ENCODE data around the gene TSHZ2.
A peak's percentile ranks its signal among the peaks of the same experiment; 100 is the strongest.

Gene TSHZ2, protein sequence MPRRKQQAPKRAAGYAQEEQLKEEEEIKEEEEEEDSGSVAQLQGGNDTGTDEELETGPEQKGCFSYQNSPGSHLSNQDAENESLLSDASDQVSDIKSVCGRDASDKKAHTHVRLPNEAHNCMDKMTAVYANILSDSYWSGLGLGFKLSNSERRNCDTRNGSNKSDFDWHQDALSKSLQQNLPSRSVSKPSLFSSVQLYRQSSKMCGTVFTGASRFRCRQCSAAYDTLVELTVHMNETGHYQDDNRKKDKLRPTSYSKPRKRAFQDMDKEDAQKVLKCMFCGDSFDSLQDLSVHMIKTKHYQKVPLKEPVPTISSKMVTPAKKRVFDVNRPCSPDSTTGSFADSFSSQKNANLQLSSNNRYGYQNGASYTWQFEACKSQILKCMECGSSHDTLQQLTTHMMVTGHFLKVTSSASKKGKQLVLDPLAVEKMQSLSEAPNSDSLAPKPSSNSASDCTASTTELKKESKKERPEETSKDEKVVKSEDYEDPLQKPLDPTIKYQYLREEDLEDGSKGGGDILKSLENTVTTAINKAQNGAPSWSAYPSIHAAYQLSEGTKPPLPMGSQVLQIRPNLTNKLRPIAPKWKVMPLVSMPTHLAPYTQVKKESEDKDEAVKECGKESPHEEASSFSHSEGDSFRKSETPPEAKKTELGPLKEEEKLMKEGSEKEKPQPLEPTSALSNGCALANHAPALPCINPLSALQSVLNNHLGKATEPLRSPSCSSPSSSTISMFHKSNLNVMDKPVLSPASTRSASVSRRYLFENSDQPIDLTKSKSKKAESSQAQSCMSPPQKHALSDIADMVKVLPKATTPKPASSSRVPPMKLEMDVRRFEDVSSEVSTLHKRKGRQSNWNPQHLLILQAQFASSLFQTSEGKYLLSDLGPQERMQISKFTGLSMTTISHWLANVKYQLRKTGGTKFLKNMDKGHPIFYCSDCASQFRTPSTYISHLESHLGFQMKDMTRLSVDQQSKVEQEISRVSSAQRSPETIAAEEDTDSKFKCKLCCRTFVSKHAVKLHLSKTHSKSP (N-terminal part only)

DNA sequence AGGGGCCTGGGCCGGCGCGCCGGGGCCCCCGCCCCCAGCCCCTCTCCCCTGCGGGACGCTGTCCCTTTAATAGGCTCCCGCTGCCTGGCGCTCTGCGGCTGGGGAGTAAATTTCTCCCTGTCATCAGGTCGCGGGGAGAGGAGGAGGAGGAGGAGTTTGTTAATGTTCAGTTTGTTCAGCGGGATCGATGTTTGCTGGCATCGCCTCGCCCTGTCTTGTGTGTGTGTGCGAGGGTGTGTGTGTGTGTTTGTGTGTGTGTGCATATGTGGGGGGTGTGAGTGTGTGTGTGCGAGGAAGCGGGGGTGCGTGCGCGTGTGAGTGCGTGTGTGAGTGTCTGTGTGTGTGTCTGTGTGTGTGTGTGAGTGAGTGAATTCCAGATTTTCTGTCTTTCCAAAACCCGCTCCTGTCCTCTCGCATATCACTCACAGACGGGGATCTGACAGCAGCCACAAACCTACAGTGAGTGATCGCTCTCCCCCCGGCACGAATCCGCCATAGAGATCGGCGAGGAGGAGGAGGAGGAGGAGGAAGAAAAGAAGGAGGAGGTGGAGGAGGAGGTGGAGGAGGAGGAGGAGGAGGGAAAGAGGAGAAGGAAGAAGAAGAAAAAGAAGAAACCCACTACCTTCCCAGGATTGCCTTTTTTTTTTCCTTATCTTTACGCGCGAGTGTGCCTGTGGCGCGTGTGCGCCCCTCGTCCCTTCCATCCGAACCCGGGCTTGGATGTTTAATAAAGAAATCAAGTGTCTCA, at the start of gene TSHZ2:
Gene TSHZ2, plus strand, starts transcription at position 169 of the 748 bp plus-strand sequence. CDS start 936 bp downstream, outside the sequence.
- DNase-seq: peak; percentile 83

DNA sequence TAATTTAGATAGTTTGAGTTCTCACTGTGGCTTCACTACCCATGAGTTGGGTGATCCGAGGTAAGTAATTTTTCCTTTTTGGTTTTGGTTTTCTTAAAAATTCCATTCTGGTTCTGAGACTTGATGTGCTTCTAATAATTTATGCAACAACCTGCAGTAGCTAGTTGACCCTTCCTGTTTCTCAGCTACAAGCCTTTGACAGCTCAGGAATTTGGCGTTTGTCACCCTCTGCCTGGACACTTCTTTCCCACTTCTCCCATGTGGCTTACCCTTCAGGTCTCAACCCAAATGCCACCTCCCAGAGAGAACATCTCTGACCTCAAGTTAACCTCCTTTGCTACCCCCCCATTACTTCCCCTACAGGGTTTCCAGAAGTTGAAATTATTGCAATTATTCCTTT, 49.7 kb upstream of the TSHZ2 start:
- no peak for DNase-seq

DNA sequence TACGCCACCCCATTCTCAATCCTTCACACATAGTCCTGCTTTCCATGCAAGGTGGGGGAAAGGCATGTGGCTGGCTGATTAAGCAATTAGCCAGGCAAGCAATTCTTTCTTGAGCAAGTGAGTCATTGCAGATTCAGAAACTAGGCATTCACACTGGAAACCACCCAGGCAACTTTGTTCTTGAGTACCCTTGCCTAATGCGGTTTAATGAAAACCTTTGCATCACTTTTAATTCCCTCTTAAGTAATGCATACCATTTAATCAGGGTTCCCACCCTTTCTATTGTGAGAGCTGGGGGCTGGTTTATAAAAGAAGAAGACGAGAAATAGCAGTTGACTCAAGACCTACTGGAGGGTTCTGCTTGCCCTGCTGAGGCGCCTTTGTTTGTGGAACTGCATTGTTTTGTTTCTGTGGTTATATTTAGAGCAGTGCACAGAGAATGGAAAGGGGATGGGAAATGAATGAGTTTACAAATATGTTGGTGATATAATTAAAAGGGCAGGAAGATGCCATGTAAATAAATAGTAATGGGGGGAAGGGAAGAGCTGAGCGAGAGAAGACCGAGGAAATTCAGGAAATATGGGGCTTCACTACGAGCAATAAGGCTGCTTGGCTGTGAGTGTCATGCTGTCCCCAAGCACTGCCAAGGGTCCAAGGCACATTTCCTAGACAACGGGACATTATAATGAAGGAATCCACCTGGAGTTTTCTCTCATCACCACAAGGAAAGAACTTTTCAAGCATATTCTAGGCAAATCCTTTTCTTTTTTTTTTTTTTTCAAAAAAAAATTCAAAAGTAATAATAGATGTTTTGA, 48.8 kb upstream of the TSHZ2 start:
- DNase-seq: no peak

DNA sequence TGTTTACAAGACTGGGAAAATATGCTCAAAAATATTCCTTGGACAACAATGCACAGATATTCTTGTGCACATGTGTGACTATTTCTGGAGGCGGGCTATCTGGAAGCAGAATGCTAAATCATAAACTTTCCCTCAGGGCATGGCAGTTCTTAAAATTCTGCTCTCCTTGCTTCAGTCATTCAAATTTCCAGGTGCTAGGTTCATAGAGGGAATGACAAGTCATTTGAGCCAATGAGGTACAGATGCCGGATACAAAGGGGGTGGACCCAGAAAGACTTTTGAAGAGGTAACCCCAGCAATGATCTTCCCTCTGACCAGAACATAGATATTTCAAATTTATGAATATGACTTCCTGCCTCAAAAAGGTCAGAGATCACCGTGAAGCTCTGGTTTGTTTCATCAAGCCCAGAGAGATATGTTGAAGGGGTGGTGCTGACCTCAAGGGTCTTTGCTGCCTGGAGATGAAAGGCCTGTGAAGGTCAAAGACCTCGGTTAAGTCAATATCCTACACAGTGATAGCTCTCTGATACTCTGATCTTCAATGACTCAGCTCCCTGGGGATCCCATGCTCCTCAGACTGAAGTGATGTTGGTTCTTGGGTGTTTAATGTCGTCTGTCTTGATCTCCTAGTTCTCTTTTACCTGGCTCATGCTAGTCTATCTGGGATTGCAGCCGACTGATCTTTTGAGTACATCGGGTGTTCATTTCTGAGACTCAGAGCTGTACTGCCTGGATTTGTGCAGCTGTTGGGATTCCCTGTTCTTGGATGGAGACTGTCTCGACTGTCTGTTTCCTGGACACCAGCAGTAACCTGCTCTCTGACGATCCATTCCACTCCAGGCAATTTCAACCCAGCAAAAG, 47.5 kb upstream of the TSHZ2 start:
- DNase-seq: no peak

DNA sequence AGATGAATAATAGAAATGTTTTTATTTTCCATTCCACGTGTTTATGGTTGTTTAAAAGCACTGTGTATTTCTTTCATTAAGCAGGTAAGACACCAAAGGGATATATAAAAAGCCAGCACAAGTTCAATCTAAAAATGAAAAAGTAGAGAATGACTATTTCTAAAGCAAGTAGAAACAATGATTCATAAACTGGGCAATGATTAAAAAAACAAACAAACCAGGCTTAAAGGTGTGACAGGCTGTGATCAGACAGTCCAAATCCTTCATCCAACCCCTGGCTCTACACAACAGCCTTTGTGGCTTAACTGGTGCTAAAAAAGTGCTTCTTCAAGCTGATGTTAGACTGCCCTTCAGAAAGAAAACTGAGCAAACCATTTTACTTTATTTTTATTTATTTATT, 45.7 kb upstream of the TSHZ2 start:
- DNase-seq: no peak

DNA sequence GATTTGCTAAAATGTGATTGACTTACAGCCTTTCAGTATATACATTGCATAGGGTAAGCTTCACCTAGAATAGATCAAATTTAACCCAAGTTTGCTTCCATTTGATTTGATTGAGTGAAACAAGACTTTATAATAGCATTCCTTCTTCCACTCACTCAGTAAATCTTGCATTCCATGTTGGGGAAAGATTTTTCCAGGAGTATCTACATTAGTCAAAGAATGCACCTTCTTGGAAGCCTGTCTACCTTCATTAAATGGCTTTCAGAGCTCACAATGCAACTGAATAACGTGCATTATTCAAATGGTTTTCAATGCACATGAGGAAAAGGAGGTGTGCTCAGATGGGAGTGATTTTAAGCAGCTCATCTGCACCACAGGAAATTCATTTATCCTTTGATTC, 38.3 kb upstream of the TSHZ2 start:
- DNase-seq: no peak

DNA sequence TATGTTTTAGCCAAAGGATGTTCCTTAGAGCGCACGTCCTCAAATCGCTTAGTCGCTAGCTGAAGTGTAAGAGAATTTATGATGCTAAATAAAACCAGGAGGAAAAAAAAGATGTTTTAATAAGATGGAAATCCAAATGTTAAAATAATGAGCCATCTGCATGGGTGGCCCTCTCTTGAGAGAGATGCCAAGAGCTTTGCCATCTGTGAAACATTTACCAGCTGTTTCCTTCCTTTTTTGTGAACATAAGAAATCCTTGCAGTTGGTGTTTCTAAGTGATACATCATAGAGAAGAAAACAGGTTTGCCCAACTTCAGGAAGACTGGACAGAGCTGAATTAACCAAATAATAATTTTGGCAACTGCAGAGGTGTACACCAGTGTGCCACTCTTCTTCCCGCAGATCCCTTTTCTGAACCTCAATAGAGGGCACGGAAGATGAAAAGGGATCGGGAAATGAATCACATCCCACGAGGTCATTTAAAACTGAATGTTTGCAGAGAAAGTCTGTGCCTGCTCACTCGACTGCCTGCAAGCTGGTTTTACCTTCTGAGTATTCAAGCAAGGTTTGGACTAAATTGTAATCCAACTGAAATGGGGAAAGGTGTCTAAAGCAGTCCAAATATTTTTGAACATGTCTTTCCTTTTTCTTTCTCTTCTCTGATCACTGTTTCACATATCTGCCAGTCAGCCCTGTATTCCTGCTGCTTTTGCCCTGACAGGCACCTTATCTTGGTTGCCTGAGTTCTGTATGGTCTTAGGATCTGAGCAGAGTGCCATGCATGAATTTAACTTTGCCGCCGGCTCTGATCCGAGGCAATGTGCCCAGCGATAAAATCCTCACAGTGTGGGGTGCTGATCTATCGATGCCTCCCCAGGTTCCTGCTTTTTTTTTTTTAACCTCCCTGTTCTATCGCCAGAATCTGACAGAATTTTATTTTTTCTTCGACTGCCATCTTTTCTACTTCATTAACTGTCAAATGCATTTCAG, 35.5 kb upstream of the TSHZ2 start:
- no peak for DNase-seq

DNA sequence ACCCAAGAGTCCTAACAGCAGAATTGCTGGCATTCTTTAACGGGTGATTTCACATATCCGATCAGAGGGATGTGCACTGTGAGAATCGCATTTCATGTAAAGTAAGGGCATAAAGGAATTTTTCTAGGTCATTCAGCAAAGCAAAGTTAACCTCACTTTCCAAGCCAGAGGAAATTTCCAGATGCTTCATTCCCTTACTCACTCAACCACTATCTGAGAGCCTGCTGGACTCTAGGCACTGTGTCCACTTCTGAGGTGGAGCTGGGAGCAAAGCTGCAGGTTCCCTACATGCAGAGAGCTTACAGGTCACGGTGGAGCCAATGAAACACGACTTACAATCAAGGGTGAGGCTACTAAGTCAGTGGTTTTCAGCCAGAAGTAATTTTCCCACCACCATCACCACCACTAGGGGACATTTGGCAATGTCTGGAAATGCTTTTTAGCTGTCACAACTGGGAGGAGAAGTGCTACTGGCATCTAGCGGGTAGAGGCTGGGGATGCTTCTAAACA, 34.5 kb upstream of the TSHZ2 start:
- peak; percentile 56 for DNase-seq

DNA sequence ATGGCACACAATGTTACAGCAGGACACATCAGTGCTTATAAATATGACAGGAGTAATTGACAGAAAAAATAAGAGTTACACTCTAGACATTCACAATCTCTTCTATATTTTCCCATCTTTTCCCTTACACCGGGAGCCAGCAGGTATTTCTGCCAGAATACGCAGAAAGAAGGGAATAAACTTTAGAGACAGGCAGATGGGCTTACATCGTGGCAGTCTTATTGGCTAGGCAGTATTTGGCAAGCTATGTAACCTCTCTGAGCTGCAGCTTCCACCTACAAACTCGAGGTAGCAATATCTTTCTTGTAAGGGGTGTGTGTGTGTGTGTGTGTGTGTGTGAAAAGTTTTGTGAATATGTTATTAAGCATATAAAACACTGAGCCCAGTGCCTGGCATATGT, 33.0 kb upstream of the TSHZ2 start:
- DNase-seq: no peak

DNA sequence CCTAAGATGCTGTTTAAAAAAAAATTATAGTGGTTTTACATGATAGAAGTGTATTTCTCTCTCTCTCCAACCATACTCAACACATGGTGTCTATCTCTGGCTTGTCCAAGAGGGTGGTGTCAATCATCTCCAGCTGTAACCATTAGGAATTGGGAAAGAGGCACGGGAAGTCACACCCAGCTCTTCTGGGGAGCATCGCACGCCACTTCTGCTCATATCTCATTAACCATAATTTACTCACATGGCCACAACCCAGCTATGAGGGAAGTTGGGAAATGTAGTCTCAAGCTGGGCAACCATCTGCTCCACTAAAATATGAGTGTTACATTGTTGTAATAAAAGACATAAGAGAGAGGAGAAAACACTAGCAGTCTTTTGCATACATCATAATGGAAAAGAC, 30.4 kb upstream of the TSHZ2 start:
- no peak for DNase-seq

DNA sequence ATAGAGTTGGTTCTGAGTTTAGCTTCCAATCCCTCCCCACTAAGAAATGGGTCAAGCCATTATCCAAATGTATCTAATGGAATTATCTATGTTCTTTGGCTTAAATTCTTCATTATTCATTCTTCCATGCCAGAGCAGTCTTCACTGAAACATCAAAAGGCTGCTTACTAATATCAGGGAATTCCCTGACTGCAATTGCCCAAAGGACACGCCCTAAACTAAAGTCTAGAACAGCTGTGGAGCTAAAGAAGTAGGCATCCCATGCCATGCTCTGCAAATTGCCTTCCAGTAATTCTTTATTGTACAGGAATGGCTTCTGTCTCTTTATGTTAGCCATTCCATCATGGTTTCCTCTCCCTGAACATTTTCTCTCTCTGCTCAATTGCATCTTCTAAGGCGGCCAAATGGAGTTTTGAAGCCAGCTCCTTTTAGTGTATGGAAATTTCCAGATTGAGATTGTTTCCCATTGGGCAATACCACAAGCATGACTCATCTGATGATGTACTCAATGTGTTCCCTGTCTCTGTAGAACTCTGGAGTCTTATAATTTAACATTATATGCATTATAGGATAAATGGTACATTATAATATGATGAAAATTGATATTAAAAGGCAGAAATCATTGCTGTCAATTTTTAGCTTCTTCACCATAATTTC, 28.8 kb upstream of the TSHZ2 start:
- DNase-seq: no peak

DNA sequence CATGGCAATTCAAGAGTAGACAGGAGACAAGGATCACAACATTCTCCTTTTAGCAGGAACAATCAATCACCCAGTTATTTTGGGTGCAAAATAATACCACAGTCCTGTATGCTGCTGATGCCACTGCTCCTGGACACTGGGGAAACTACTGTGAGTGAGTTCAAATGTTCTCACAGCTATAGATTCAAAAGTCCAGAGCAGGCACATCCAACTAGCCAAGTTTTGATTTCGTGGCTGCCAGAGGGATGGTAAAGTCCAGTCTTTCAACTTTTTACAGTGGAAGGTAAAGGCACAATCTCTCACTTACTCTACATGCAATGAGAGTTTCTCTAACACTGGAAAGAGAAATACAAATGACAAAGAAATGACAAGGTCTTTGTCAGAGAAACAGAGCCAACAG, 26.9 kb upstream of the TSHZ2 start:
- DNase-seq: no peak

DNA sequence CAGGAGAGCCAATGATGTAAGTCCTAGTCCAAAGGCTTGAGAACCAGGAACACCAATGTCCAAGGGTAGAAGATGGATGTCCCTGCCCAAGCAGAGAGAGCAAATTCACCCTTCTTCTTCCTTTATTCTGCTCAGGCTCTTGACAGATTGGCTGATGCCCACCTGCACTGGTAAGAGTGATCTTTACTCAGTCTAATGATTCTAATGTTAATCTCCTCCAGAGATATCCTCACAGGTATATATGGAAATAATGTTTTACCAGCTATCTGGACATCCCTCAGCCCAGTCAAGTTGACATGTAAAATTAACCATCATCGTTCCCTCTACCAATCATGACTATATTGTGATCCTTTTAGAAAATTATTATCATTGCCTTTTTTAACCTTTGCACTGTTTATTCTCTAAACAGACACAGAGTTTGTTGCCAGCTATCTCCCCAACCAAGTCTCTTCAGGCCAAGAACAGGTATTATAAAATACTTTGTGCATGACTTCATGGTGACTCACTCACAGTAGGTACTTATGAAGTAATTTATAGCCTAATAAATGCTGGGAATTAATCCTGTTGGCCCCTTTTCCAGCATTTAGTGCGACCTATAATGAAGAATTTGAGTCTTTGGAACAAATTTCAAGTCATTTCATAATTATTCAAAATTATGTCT, 26.2 kb upstream of the TSHZ2 start:
- DNase-seq: no peak

DNA sequence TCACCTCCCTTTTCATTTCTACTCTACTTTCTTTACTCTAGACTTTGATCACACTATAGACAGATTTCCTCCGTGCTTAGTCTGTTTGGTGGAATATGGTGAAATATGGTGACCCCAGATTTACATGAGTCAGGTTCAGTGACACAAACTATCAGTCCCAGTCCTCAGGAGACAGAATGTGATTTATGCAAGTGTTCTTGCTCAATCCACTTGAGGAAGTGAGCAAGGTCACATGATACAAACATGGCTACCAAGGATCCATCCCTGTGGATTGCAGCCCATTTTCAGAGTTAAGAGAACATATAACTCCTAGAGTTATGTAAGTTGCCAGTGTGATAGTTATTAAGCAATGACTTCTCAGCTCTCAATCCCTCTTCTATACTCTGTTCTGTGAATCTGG, 23.7 kb upstream of the TSHZ2 start:
- no peak for DNase-seq

DNA sequence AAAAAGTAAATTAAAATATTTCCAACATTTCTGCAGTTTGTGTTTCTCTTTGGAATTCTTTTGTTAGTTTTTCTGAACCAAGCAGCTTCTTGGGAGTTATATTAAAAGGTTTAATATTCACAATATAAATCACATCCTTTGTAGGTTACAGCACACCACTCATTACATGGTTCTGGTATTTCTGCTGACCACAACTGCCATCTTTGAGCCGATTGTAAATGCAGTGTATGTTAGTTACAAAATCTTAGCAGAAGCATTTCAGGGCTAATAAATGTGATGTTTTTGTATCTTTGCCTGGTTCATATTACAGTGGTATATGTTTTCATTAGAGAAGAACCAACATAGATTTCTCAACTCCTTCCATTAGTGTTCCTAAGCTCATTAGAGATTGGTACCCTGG, 19.1 kb upstream of the TSHZ2 start:
- no peak for DNase-seq

DNA sequence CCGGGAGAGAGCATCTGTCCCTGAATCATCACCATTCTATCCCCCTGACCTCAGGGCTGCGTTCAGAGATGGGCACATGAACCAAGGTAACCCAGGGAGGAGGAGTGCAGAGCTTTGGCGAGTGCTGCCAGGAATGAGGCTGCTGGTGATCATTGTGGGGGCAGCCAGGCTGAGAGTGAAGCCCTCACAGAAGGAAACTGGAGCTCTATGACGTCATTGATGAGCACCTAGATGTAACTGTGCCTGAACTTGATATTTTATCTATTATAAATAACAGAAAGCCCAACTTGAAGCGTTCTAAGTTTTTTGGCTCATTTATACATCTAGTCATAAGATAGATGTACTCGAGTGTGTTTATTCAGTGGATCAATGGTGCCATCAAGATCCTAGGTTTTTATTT, 17.3 kb upstream of the TSHZ2 start:
- no peak for DNase-seq

DNA sequence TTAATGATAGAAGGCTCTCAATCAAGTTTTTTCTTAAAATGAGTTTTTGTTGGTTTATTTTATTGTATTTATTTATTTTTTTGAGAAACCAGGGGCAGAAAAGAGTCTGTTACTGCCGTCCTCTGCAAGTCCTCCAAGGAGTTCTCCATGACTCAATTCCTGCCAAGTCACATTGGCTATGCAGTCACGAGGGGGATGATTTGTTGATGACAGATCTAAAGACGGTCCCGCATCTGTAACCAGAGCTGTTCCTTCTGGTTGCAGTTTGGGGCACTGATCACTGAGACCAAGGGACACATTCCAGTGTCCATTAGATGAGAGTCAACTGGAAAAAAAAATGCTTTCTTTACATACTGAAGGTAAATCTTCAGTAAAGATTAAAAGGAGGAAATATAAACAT, 13.9 kb upstream of the TSHZ2 start:
- DNase-seq: no peak

DNA sequence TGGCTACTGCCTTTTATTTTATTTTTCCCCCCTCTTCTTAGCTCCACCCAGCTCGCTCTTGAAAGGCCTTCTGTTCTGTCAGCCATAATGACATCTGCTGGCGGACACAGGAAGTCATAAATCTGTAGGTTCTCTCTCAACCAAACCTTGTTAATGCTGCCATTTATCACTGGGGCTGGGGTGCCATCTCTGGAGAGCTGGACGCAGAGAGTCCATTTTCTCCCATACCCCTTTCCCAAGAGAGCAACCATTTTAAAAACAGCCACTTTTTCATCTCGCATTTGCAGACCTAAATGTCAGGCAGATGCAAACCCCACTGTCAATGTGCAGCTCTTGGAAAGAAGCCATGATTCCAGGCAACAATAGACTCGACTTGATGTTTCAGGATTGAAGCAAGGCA, 13.0 kb upstream of the TSHZ2 start:
- DNase-seq: peak; percentile 17

DNA sequence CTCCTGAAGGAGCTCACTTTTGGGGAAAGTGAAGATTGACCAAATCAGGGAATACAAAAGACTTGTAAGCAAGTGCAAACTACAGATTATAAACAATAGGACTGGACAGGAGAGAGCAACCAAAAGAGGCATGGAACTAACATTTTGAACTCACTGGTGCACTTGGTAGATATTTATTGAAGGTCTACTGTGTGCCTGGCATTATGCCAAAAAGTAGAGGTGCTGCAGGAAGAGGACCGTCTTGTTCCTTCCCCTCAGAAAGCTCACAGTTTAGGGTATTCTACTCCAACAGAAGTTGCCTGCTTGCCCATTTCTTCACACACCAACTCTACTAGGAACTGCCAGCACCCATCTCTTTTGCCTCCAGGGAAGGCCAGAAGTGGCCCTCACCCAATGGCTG, 10.0 kb upstream of the TSHZ2 start:
- DNase-seq: no peak

All from eye (tissue), 1 donor.